Neuronal stem cell (in vitro differentiated cells): Measurements from ENCODE around the gene IMP4.

Experiments used
- DNase-seq: peaks from one replicate; pipeline ENCODE4 v3.0.0-alpha.2; 2013; ENCODE audit warnings: low spot score
- H2AFZ ChIP-seq: one replicate; pipeline ENCODE4 v1.6.1; 2013; ENCODE audit warnings: mild to moderate bottlenecking, low read length, inconsistent platforms
- H2AK5ac ChIP-seq: 2 replicates; pipeline ENCODE4 v1.6.1; 2013; ENCODE audit warnings: low read depth, mild to moderate bottlenecking, inconsistent platforms, low read length, moderate library complexity, mixed read lengths
- H2BK120ac ChIP-seq: 2 replicates; pipeline ENCODE4 v1.6.1; 2013; ENCODE audit warnings: low read depth, mild to moderate bottlenecking, inconsistent platforms, low read length, moderate library complexity, mixed read lengths
- H2BK12ac ChIP-seq: one replicate; pipeline ENCODE4 v1.6.1; 2013; ENCODE audit warnings: low read length, inconsistent platforms
- H2BK15ac ChIP-seq: 2 replicates; pipeline ENCODE4 v1.6.1; 2013; ENCODE audit warnings: mild to moderate bottlenecking, low read length, inconsistent platforms, mixed read lengths
- H2BK5ac ChIP-seq: one replicate; pipeline ENCODE4 v1.6.1; 2013; ENCODE audit warnings: inconsistent platforms, mild to moderate bottlenecking, low read length, moderate library complexity
- H3K14ac ChIP-seq: one replicate; pipeline ENCODE4 v1.6.1; 2013; ENCODE audit warnings: low read length, inconsistent platforms
- H3K18ac ChIP-seq: 2 replicates; pipeline ENCODE4 v1.6.1; 2013; ENCODE audit warnings: low read length, inconsistent platforms
- H3K23ac ChIP-seq: 2 replicates; pipeline ENCODE4 v1.6.1; 2013; ENCODE audit warnings: low read depth, mild to moderate bottlenecking, mixed read lengths, low read length, inconsistent platforms; ENCODE audit not compliant: poor library complexity
- H3K27ac ChIP-seq: replicated peaks from 3 replicates; pipeline ENCODE4 v1.5.1; 2013; ENCODE audit warnings: low read length, inconsistent platforms
- H3K27me3 ChIP-seq, 3 experiments: 2 replicates each; pipeline ENCODE4 v1.6.1; 2013; ENCODE audit warnings: low read length in 3 of 3, mild to moderate bottlenecking in 2 of 3, inconsistent platforms in 1 of 3, low read depth in 1 of 3, mixed read lengths in 1 of 3, moderate library complexity in 1 of 3; ENCODE audit not compliant: control insufficient read depth in 3 of 3, insufficient read depth in 3 of 3
- H3K36me3 ChIP-seq, 2 donors: replicated peaks in 1 of 2; 2 replicates each; pipeline ENCODE4 v1.6.1; 2013; ENCODE audit warnings: low read length in 2 of 2; ENCODE audit not compliant: control insufficient read depth in 2 of 2, insufficient read depth in 2 of 2
- H3K4ac ChIP-seq: 2 replicates; pipeline ENCODE4 v1.6.1; 2013; ENCODE audit warnings: inconsistent platforms, mild to moderate bottlenecking, low read length, moderate library complexity
- H3K4me1 ChIP-seq, 2 donors: 1 replicate in 1 of 2; 2 replicates in 1 of 2; pipeline ENCODE4 v1.6.1; 2013; ENCODE audit warnings: low read length in 2 of 2, low read depth in 1 of 2; ENCODE audit not compliant: control insufficient read depth in 2 of 2, insufficient read depth in 1 of 2
- H3K4me2 ChIP-seq: one replicate; pipeline ENCODE4 v1.6.1; 2013; ENCODE audit warnings: mild to moderate bottlenecking, low read length, inconsistent platforms; ENCODE audit not compliant: insufficient read depth, poor library complexity, severe bottlenecking
- H3K4me3 ChIP-seq, 2 donors: 2 replicates each; pipeline ENCODE4 v1.5.1; 2013; ENCODE audit warnings: low read length in 2 of 2, mild to moderate bottlenecking in 2 of 2, inconsistent platforms in 1 of 2, moderate library complexity in 1 of 2
- H3K79me1 ChIP-seq: one replicate; pipeline ENCODE4 v1.6.1; 2013; ENCODE audit warnings: low read depth, mild to moderate bottlenecking, inconsistent platforms, low read length, moderate library complexity
- H3K9ac ChIP-seq: one replicate; pipeline ENCODE4 v1.6.1; 2013; ENCODE audit warnings: mild to moderate bottlenecking, low read depth, low read length, inconsistent platforms; ENCODE audit not compliant: poor library complexity
- H3K9me3 ChIP-seq, 2 donors: replicated peaks in 1 of 2; 2 replicates each; pipeline versions ENCODE3 to v1.6.1; 2013; ENCODE audit warnings: low read length in 2 of 2, mild to moderate bottlenecking in 2 of 2, inconsistent platforms in 1 of 2, low read depth in 1 of 2, mixed read lengths in 1 of 2, moderate library complexity in 1 of 2; ENCODE audit not compliant: control insufficient read depth in 2 of 2, insufficient read depth in 1 of 2
- H4K8ac ChIP-seq: one replicate; pipeline ENCODE4 v1.6.1; 2013; ENCODE audit warnings: low read depth, mild to moderate bottlenecking, inconsistent platforms, low read length, moderate library complexity
- H4K91ac ChIP-seq: one replicate; pipeline ENCODE4 v1.6.1; 2013; ENCODE audit warnings: low read length, low read depth, mild to moderate bottlenecking, inconsistent platforms; ENCODE audit not compliant: poor library complexity
- WGBS, 2 donors: extraction: QIAGEN DNeasy Blood & Tissue Kit; methylation state at CpG; one replicate each; pipeline ENCODE4 v1.1.7; 2013; ENCODE audit warnings: missing lambda C conversion rate in 2 of 2, mixed read lengths in 1 of 2; ENCODE audit not compliant: insufficient read length in 2 of 2, insufficient replicate concordance in 1 of 2; ENCODE audit errors: extremely low coverage in 2 of 2; 5-methylcytosine and 5-hydroxymethylcytosine counted together

The IMP4 gene

DNA sequence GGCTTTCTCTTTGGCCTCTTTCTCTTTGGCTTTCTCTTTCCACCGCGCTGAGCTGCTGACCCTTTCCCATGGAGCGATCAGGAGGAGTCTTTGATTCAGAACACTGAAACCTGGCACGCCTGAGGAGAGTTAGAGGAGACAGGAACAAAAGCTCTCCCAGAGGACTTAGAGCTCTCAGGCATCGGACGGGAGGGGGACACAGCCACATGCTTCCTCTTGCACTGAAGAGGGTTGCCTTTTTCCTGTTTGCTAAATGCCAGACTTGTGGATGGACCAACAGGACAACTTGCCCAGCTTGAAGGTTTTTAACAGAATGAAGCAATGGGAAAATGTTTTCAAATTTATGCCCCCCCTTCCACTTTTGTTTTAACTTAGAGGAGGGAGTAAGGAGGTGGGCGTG lies 9.5 kb downstream of the IMP4 start:
- H3K36me3 ChIP-seq = peaks cover 8 to 19% of the 10 kb centered on the region in 2 donors
- H2BK120ac ChIP-seq = no peak overlapping the region
- peak overlapping the region; percentile 90 for H3K27ac ChIP-seq
- no peak overlapping the region for H3K23ac ChIP-seq
- no peak overlapping the region for H3K9ac ChIP-seq
- no peak overlapping the region for H3K4ac ChIP-seq
- peak; percentile 56 for DNase-seq
- peaks cover 0 to 6% (median 0%) of the 10 kb centered on the region in 3 experiments for H3K27me3 ChIP-seq
- peak overlapping the region; percentile 63 for H2BK5ac ChIP-seq
- H3K18ac ChIP-seq = peak overlapping the region; percentile 91
- peak overlapping the region in 1 of 2 donors; percentile 34 for H3K4me3 ChIP-seq
- WGBS, 2 donors = no CpG with 5 or more reads among the region's 7 CpGs
- H3K79me1 ChIP-seq = peaks cover 6% of the 10 kb centered on the region
- H3K9me3 ChIP-seq = no peaks in the 10 kb centered on the region
- no peak overlapping the region for H4K8ac ChIP-seq
- peak overlapping the region; percentile 87 for H2AFZ ChIP-seq
- H3K4me1 ChIP-seq = peaks cover 20 to 22% of the 10 kb centered on the region in 2 donors
- no peak overlapping the region for H2AK5ac ChIP-seq
- H2BK12ac ChIP-seq = no peak overlapping the region
- no peak overlapping the region for H4K91ac ChIP-seq
- peak overlapping the region; percentile 60 for H2BK15ac ChIP-seq
- no peak overlapping the region for H3K14ac ChIP-seq
- peak overlapping the region; percentile 19 for H3K4me2 ChIP-seq

GRCh38 chr2:130353291-130354138 lies 10.8 kb downstream of the IMP4 start:
- Histone ChIP-seq H3K4me1 (peaks cover 20 to 22% of the 10 kb centered on the region in 2 donors), H3K4me2 (no peak overlapping the region), H3K9ac (peak overlapping the region; percentile 50), H3K4ac (peak overlapping the region; percentile 86), H3K79me1 (peaks cover 6% of the 10 kb centered on the region), H3K14ac (peak overlapping the region; percentile 47), H3K23ac (peak overlapping the region; percentile 60), H3K27me3 (peaks cover 0 to 6% (median 0%) of the 10 kb centered on the region in 3 experiments), H4K91ac (peak overlapping the region; percentile 66), H3K4me3 (no peak overlapping the region), H3K27ac (no peak overlapping the region), H2AFZ (no peak overlapping the region), H3K18ac (peak overlapping the region; percentile 70), H2AK5ac (peak overlapping the region; percentile 88), H2BK120ac (peak overlapping the region; percentile 67), H3K9me3 (no peaks in the 10 kb centered on the region), H2BK15ac (peak overlapping the region; percentile 79), H2BK5ac (peak overlapping the region; percentile 84), H2BK12ac (peak overlapping the region; percentile 86), H4K8ac (no peak overlapping the region), H3K36me3 (peaks cover 0 to 6% of the 10 kb centered on the region in 2 donors)
- DNase-seq = no peak
- no CpG with 5 or more reads among the region's 7 CpGs for WGBS, 2 donors

DNA sequence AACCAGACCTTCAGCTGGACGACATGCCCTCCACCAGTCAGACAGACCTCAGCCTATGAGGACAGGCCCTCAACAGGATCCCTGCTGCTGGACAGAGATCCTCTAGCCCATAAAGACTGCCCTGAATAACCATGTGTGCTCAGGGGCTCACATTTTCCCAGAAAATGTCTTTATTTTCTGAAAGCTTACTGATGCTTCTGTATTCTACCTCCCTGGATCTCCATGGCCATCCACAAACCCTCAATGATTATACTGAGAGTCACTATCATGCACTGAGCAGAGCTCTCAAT lies 11.4 kb downstream of the IMP4 start:
- Histone ChIP-seq H3K9ac (no peak overlapping the region), H2BK15ac (no peak overlapping the region), H3K27ac (no peak overlapping the region), H3K4ac (no peak overlapping the region), H3K4me1 (peaks cover 20 to 22% of the 10 kb centered on the region in 2 donors), H2AFZ (no peak overlapping the region), H4K91ac (no peak overlapping the region), H3K4me2 (no peak overlapping the region), H3K79me1 (peaks cover 6% of the 10 kb centered on the region), H2BK12ac (peak overlapping the region; percentile 86), H3K27me3 (peaks cover 0 to 6% (median 0%) of the 10 kb centered on the region in 3 experiments), H3K23ac (no peak overlapping the region), H2BK5ac (no peak overlapping the region), H3K4me3 (no peak overlapping the region), H2BK120ac (no peak overlapping the region), H3K9me3 (no peaks in the 10 kb centered on the region), H3K14ac (no peak overlapping the region), H3K18ac (peak overlapping the region; percentile 31), H4K8ac (no peak overlapping the region), H2AK5ac (peak overlapping the region; percentile 88), H3K36me3 (peaks cover 0 to 2% of the 10 kb centered on the region in 2 donors)
- no CpG with 5 or more reads among the region's 1 CpG for WGBS, 2 donors
- DNase-seq = no peak

DNA sequence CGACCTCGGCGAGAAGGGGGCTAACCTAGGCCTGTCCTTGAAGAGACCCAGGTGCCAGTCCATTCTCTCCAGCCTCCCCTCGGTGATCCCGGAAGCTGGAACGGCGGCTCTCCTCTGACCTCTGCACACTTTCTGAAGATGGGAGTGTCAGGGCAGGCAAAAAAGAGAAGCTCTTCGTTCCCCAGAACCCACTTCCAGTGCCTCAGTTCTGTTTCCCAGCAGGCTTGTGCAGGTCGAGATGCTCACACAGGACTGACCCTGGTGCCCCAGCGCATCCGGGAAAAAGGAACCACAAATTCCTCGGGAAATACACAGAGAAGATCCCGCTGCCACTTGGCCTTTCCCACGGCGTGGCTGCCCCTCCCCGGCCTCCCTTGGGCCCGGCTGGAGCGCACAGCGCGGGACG lies 12.5 kb downstream of the IMP4 start:
- H3K27me3 ChIP-seq = peaks cover 0 to 6% (median 0%) of the 10 kb centered on the region in 3 experiments
- H3K18ac ChIP-seq = peak overlapping the region; percentile 92
- peak overlapping the region; percentile 96 for H3K4me2 ChIP-seq
- no peak overlapping the region for H2BK15ac ChIP-seq
- H3K9ac ChIP-seq = peak overlapping the region; percentile 66
- peak overlapping the region; percentile 99 for H2AFZ ChIP-seq
- H4K8ac ChIP-seq = no peak overlapping the region
- H3K4me3 ChIP-seq = peak overlapping the region; percentile 72 to 89
- H3K9me3 ChIP-seq = no peaks in the 10 kb centered on the region
- no peak overlapping the region for H3K4ac ChIP-seq
- H3K79me1 ChIP-seq = peaks cover 6% of the 10 kb centered on the region
- H2BK120ac ChIP-seq = no peak overlapping the region
- H2BK12ac ChIP-seq = no peak overlapping the region
- H4K91ac ChIP-seq = no peak overlapping the region
- peak overlapping the region; percentile 89 for H2BK5ac ChIP-seq
- no CpG with 5 or more reads among the region's 21 CpGs for WGBS, 2 donors
- no peak overlapping the region for H3K27ac ChIP-seq
- DNase-seq = no peak
- peak overlapping the region; percentile 60 for H2AK5ac ChIP-seq
- H3K4me1 ChIP-seq = peaks cover 20 to 22% of the 10 kb centered on the region in 2 donors
- peak overlapping the region; percentile 90 for H3K23ac ChIP-seq
- H3K14ac ChIP-seq = no peak overlapping the region
- no peaks in the 10 kb centered on the region for H3K36me3 ChIP-seq
